GM19351 (cell line): ENCODE data around the gene ZNF80.

Experiments
- ATAC-seq: cut with Tn5 transposase; IDR thresholded peaks from one replicate; pipeline ENCODE4 v1.9.1; 2021; ENCODE audit warnings: mild to moderate bottlenecking, moderate library complexity; ENCODE audit not compliant: unreplicated experiment

The ZNF80 gene

DNA sequence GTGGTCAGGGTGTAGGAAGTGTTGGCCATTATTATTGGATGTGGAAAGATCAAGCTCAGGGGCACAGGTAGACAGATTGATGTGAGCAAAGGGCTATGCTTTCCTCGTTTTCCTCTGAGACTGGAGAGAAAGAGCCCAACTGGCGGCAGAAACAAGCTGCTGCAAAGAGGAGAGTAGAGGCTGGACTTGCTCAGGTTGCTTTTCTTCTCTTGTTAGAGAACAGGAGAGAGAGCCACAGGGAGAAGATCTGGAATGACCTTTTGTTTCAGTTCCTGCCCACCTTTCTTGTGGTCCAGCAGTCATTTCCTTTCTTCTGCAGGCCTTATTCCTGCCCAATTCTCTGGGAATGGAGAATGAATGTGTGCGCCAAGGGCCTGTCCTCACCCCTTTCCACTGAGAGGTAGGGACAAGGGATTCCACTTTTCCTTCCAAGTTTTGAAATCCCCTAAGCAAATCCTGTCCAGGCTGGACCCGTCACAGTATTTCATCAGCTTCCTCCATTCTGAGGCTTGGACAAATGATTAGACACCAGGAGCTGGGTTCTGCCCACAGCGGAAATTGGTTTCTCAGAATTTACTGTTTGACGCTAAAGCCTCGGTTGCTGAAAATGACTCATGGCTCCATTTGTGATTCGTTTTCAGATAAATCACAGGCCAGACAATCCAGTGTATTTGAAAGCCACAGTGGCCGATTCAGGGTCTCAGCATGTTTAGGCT lies 16.1 kb downstream of the ZNF80 start:
- ATAC-seq, result peak; percentile 37

DNA sequence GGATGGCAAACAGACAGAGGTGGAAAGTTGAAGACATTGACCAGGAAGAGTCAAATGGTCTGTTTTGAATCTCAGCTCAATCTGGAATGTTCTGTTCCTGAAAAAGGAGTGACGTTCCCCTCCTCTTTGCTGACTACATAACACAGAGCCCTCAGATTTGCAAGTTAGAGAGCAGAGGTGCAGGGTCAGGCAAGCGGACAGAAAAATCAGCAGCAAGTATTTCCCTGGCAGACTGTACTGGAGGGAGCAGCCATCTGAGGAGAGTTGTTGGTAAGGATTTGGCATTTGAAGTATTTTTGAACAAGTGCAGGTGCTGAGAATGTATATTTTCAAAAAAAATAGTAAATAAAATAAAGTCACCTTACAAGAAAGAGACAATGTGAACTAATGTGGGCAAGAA lies 17.6 kb downstream of the ZNF80 start:
- ATAC-seq, result no peak

DNA sequence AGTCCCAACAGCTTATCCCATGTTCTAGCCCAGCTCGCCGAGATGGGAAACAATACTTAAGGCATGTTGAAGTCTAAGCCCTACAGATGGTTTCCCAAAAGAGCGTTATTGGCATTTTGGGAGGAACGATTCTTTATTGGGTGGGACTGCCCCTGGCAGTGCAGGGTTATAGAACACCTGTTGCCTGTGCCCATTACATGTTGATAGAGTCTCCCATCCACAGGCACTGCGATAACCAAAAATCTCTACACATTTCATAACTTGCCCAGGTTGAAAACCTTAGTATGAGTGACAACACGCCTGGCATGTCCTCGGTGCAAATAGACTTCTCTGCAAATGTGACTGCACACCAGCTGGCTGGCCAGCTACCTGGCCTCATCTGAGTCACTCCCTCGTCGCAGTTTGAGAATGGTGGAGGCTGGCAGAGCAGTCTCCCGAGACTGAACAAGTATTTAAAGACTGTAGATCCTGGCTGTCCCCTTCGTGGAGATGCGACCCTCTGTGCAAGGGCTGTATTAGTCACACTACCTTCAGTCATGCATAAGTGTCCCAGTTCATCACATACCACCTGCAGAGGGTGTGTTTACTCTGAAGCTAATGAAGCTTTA lies 18.7 kb downstream of the ZNF80 start:
- ATAC-seq, result no peak

DNA sequence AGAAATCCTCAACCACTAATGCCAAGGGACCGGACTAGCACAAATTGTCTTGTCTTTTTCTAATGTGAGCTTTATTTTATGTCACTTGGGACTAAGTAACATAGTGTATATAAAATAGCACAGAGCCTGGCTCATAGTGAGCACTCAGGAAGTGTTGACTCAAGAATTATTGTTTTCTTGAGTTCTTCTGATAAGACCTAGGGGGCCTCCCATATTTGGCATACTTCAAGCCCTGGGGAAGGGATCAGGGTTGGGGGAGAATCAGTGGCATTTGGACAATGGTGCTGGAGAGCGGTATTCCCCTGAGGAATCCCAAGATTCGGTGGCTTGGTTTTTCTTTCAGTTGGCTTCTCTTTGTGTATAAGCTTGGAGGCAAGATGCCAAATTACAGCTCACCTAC lies 19.4 kb downstream of the ZNF80 start:
- ATAC-seq, result no peak

DNA sequence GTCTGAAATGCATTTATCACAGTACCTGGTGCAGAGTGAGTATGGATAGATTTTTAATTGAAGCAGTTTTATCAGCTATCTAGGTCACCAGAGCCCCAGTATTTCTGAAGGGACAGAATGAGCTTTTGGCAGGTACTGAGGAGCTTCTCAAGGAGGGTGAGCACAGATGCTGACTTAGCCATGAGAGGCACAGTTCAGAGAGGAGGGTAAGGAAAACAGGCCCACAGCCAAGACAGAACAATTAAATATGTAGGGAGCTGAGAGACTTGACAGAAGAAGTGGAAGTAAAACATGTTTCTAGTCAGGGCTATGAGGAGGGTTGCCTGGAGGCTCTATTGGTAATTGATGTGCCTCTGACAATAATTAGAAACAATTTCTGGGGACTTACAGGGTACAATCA lies 20.1 kb downstream of the ZNF80 start:
- ATAC-seq, result no peak

DNA sequence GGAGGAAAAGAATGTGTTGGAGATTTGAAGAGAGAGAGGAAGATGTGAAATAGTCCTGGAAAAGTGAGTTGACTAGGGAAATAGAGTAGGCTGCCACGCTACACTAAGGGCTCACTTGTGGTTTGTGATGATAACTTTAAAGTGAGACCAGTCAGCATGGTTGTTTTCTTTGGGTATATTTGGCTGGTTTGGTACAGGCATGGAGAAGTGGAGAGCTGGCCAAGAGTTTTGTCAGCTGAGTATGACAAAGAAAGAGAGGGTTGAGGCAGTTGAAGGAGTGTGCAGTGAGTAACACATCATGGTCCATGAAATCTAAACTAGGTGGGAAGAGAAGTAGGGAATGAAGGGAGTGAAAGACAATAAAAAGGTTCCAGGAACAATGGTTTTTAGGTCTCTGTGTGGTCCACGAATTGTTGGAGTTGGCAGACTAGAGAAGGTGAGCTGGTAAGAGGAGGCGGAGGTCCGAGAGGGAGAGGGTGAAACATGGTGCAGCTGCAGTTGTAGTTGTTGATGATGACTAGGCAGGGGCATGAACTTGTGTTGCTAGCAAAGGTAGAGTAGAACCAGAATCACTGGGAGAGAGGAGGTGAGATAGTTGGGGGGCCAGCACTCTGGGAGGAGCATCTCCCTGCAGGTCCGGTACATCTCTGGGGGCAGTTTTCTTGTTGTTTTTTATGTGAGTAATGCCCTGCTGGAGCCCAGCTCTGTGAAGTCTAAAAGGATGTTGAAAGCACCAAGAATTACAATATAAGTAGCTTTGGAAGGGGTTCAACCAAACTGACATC lies 21.0 kb downstream of the ZNF80 start:
- no peak for ATAC-seq

DNA sequence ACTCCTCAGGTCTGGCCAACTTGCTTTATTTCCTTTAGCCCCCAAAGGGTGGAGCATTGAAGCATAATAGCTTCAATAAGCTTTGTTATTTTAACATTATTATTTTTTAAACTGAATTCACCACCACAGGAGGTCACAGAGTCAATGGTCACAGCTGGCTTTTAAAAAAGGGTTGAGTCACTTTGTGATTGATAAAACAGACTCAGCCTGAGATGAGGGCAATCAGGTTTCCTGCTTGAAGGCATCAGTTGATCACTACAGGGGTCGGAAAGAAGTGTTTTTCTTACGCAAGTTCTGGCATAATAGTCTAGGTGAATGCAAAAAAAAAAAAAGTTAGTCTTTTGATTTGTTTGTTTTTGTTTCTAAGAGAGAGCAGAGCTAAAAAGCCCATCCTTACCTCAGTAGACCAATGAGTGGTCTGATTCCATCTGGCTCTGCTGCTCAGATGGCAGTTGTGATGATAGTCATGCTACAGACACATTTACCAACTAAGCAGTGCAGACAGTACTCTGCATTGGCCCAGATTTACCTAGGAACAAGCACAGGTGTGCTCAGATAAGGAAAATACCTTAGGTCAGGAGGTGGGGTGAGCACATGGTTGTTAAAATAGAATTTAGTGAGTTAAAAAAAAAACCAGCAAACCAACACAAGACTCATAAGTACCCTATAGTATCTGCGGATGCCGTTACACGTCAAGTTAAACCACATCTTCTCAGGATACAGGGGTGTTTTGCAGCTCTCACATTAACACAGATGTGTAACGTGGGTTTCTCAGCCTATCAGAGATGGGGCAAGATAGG lies 22.6 kb downstream of the ZNF80 start:
- ATAC-seq, result peak; percentile 27

DNA sequence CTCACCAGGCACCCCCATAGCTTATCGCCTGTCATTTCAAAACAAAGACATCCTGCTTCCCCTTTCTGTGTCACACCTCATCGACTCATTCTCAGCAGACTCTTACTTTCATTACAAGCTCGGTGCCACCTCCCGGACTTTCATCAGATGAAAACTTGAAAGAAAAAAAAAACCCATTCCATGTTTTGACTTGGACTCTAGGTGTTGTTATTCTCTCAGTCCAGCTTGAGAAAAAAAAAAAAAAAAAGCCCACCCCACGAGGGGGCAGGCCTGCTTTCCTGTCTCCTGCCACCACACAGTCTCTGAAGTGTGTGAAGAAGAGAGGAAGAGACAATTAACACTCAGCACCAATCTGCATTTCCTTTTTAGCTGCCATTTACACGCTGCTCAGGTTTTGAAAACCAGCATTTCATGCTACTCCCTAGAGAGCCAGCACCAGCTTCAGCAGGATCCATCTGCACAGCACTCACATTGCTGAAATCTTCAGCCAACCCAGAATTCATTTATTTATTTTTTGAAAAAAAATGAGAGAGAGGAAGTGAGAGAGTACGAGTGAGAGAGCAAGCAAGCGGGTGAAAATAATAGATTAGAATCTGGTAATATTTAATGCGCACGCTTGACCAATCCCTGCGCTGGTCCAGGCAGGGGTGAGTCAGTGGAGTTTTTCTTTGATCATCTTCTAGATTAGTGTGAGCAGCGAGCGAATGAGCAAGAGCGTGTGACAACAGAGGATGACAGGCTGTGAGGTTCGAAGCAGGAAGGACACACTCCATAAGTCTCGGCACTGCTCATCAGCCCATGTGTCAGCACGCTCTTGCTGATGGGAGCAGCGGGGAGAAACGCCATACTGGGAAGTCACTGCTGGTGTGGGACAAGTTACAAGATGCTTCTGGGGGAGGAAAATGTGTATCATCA lies 23.5 kb downstream of the ZNF80 start:
- ATAC-seq, result peak; percentile 83

DNA sequence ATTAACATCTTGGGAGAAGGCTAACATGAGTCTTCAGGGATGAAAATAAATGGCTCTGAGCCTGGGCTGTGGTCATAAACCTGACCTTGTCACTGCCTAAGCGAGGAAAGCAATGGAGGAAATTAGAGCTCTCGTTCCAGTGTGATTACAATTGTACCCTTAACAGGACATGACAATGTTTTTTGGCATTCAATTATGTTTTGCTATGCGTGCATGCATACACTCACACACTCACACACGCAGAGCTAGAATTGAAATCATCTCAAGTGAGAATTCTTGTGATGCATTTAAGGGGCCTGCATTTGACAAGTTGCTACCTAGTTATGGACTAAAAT lies 24.1 kb downstream of the ZNF80 start:
- peak; percentile 13 for ATAC-seq

DNA sequence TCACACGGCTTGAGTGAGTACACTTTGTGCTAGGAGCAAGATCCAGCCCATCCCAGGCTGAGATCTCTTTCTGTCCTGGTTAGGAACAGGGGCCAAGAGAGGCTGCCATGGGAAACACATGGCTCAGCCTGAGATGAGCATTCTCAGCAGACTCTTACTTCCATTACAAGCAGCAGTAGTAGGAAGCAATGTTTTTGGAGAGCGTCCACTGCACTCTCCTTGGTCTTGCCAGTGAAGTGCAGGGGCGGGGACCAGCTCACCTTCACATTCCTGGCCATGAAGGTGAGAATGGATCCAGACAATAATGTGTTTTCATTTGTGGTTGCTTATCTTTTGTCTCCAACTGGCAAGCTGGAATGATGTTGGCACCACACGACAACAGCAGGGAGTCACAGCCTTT lies 24.7 kb downstream of the ZNF80 start:
- ATAC-seq, result no peak

DNA sequence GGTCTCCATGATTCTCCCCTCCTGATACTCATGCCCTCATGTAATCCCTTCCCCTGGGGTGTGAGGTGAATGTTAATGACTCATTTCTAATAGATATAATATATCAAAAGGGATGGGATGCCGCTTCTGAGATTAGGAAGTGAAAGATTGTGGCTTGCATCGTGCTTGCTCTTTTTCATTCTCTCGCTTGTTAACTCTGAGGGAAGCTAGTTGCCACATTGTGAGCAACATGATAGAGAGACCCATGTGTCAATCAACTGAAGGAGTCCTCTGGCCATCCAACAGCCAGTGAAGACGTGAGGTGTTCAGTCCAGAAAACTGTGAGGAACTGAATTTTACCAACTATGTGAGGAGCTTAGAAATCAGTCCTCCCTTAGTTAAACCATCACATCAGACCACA lies 29.6 kb downstream of the ZNF80 start:
- peak; percentile 98 for ATAC-seq

DNA sequence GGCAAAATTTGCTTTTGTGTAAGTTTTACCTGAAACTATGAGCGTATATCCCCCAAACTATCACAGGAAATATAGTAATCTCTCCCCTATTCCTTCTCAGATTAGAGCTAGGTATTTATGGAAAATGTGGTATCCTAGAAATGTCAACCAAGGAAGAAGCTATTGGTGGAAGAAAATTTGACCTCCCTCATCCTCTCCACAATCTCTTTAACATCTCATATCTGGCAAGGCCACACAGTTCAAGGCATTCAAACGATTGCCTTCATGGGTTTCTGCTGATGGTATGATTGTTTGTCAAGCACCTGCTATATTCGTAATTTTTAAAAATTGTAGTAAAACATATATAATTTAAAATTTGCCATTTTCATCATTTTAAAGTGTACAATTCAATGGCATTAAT lies 31.0 kb downstream of the ZNF80 start:
- no peak for ATAC-seq

DNA sequence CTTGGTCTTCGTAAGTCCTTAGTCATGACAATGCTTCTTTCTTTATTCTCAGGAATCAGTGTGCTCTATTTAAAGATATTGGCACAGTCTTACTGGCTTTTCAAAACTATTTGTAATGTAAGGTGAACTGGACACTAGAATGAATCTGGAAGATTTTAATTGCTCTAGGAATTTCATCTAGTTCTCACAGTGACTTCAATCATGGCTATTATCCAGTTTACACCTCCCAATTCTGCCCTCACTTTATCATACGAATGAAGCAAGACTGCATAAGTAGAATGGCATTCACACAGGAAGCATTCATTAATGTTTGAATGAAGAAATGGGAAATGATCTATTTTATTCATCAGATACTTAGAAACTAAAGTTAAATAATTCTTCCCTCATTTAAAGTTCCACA lies 31.8 kb downstream of the ZNF80 start:
- ATAC-seq, result no peak

DNA sequence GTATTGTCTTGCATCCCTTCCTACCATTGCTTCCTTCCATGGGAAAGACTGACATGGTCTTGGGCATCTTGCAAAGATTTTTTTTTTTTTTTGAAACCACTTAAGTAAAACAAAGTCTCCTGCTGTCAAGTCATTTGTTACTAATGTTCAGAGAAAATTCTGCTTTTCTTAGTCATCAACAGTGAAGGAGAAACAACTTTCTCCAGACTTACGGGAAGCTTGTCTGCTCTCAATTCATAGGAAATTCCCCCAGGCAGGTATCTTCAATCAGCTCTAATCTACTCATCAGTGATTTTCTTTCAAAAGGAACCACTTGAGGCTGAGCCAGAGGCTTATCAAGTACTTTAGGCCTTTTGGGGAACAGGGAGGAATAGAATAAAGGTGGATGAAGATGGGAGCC lies 42.6 kb downstream of the ZNF80 start:
- no peak for ATAC-seq

DNA sequence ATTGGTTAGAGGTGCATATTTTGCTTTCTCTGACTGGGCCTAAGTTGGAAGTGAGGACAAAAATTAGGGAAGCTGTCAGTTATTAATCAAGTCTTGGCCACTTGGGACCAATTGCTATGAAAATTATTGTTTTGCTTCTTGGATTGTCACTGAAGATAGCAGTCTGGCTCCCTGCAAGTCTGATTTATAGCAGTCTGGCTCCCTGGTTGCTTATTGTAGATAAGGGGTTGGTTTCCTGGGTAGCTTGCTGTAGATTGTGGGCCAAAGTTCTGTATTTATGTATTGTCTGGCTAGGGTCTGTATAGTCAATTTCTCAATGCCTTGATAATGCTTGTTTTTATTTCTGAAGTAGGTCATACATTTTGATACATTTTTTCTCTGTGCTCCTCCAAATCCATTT lies 45.2 kb downstream of the ZNF80 start:
- ATAC-seq, result no peak

DNA sequence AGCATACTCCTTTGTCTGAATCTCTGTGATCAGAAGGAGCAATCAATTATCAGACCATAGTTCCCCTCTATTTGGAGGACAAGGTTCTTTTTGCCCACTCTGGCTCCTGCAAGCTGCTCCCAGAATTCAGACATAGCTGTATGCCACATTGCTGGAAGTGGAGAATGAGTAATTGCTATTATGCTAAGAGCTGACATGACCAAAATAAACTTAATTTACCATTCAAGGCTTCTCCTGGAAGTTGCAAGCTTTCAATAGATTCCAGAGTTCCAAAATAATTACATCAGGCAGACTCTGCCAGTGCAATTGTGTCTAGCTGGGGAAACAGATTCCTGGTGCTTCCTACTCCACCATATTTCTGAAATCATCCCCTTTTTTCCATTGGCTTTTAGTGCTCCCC lies 50.9 kb downstream of the ZNF80 start:
- ATAC-seq, result no peak
